ENCODE results near the gene MCF2L. TPM values are rescaled to one million over a fixed set of nuclear protein-coding genes. Genes with fewer than 3 reads are reported as not detected.

Gene MCF2L
- total and polyA plus RNA-seq, 9 of the 15 experiments (the other 6 are each of a cell fraction or from before 2014, with no cell fraction given), result 0.05 to 0.25 (median 0.18) TPM; not detected in 5

GRCh38 chr13:113004126-113004525 is 35.1 kb downstream of the MCF2L start:
- in situ Hi-C loops (cut with MboI) (no loop called here), intact Hi-C loops (cut with micrococcal nuclease) (loop anchor here (10.0 kb wide), 1 partner anchor 49 kb away; no protein-coding TSS in a partner anchor)
- ChIA-PET POLR2A (no interaction called here), CTCF (ENCODE audit: low intra/inter-chr PET ratio) (no interaction called here)
- Histone ChIP-seq H3K4me3 (no peak overlapping the region), H3K9me1 (ENCODE audit: control insufficient read depth, insufficient read depth, low read length) (no peaks in the 10 kb centered on the region), H3K4me1 (replicated peaks in 1 of 2; ENCODE audit: control insufficient read depth in 2 of 2, insufficient read depth in 2 of 2, low read length in 2 of 2) (peaks cover 0 to 3% of the 10 kb centered on the region in 2 experiments; a peak in 1 of 5 replicates), H2AFZ (ENCODE audit: low read depth, low read length) (no peak overlapping the region), H3K9me3 (replicated peaks; ENCODE audit: control insufficient read depth, insufficient read depth, low read depth, low read length) (no peaks in the 10 kb centered on the region), H3K27ac (ENCODE audit: extremely low read depth, low read depth, low read length) (no peak overlapping the region), H3K27me3 (ENCODE audit: control insufficient read depth in 2 of 2, insufficient read depth in 2 of 2, low read length in 2 of 2) (peaks cover 3 to 66% of the 10 kb centered on the region in 2 experiments), H3K4me2 (ENCODE audit: insufficient read depth, low read length) (no peak overlapping the region), H3K36me3 (ENCODE audit: control insufficient read depth, insufficient read depth, low read length) (no peaks in the 10 kb centered on the region), H3K79me2 (ENCODE audit: control insufficient read depth, insufficient read depth, low read length) (no peaks in the 10 kb centered on the region), H3K9ac (ENCODE audit: insufficient read depth in 1 of 2, low read depth in 2 of 2, low read length in 2 of 2) (no peak overlapping the region), H4K20me1 (replicated peaks; ENCODE audit: control insufficient read depth, insufficient read depth, low read length) (peaks cover 12% of the 10 kb centered on the region; the same call in 1 of the 2 replicates)
- ATAC-seq (no peak), FAIRE-seq (no peak), DNase-seq (ENCODE audit: extremely low read depth in 1 of 4, low spot score in 3 of 4) (no peak)
- WGBS (ENCODE audit: insufficient coverage, low coverage, missing lambda C conversion rate), result 2% methylated on average over 11 of the region's 14 CpGs
- BruUV-seq (replicated peaks), result no TSS peak
- TF ChIP-seq CREB1 (IDR thresholded peaks at IDR 0.05), result no peak
- no peak for TF ChIP-seq CREB1 (CRISPR knock-in tag; IDR thresholded peaks at IDR 0.05)
- TF ChIP-seq, protein P1, sequence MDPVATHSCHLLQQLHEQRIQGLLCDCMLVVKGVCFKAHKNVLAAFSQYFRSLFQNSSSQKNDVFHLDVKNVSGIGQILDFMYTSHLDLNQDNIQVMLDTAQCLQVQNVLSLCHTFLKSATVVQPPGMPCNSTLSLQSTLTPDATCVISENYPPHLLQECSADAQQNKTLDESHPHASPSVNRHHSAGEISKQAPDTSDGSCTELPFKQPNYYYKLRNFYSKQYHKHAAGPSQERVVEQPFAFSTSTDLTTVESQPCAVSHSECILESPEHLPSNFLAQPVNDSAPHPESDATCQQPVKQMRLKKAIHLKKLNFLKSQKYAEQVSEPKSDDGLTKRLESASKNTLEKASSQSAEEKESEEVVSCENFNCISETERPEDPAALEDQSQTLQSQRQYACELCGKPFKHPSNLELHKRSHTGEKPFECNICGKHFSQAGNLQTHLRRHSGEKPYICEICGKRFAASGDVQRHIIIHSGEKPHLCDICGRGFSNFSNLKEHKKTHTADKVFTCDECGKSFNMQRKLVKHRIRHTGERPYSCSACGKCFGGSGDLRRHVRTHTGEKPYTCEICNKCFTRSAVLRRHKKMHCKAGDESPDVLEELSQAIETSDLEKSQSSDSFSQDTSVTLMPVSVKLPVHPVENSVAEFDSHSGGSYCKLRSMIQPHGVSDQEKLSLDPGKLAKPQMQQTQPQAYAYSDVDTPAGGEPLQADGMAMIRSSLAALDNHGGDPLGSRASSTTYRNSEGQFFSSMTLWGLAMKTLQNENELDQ (CRISPR knock-in tag; IDR thresholded peaks at IDR 0.05; ENCODE audit: borderline replicate concordance), result no peak
- TF ChIP-seq, protein P2, sequence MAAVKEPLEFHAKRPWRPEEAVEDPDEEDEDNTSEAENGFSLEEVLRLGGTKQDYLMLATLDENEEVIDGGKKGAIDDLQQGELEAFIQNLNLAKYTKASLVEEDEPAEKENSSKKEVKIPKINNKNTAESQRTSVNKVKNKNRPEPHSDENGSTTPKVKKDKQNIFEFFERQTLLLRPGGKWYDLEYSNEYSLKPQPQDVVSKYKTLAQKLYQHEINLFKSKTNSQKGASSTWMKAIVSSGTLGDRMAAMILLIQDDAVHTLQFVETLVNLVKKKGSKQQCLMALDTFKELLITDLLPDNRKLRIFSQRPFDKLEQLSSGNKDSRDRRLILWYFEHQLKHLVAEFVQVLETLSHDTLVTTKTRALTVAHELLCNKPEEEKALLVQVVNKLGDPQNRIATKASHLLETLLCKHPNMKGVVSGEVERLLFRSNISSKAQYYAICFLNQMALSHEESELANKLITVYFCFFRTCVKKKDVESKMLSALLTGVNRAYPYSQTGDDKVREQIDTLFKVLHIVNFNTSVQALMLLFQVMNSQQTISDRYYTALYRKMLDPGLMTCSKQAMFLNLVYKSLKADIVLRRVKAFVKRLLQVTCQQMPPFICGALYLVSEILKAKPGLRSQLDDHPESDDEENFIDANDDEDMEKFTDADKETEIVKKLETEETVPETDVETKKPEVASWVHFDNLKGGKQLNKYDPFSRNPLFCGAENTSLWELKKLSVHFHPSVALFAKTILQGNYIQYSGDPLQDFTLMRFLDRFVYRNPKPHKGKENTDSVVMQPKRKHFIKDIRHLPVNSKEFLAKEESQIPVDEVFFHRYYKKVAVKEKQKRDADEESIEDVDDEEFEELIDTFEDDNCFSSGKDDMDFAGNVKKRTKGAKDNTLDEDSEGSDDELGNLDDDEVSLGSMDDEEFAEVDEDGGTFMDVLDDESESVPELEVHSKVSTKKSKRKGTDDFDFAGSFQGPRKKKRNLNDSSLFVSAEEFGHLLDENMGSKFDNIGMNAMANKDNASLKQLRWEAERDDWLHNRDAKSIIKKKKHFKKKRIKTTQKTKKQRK (IDR thresholded peaks at IDR 0.05; ENCODE audit: borderline replicate concordance, low read depth, low read length), result no peak
- no peak for TF ChIP-seq KLF6 (CRISPR knock-in tag; IDR thresholded peaks at IDR 0.05; ENCODE audit: borderline replicate concordance)
- no peak for TF ChIP-seq RBM25 (IDR thresholded peaks at IDR 0.05; ENCODE audit: low read depth, low read length, severe bottlenecking)
- no peak for TF ChIP-seq HNRNPL (IDR thresholded peaks at IDR 0.05; ENCODE audit: low read depth, low read length)
- TF ChIP-seq MTF1 (CRISPR knock-in tag; IDR thresholded peaks at IDR 0.05; ENCODE audit: borderline replicate concordance), result no peak
- TF ChIP-seq, protein P3, sequence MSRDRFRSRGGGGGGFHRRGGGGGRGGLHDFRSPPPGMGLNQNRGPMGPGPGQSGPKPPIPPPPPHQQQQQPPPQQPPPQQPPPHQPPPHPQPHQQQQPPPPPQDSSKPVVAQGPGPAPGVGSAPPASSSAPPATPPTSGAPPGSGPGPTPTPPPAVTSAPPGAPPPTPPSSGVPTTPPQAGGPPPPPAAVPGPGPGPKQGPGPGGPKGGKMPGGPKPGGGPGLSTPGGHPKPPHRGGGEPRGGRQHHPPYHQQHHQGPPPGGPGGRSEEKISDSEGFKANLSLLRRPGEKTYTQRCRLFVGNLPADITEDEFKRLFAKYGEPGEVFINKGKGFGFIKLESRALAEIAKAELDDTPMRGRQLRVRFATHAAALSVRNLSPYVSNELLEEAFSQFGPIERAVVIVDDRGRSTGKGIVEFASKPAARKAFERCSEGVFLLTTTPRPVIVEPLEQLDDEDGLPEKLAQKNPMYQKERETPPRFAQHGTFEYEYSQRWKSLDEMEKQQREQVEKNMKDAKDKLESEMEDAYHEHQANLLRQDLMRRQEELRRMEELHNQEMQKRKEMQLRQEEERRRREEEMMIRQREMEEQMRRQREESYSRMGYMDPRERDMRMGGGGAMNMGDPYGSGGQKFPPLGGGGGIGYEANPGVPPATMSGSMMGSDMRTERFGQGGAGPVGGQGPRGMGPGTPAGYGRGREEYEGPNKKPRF (IDR thresholded peaks at IDR 0.05; ENCODE audit: low read depth, low read length), result no peak
- no peak for TF ChIP-seq CHCHD3 (CRISPR knock-in tag; IDR thresholded peaks at IDR 0.05)
- TF ChIP-seq CBFA2T3 (IDR thresholded peaks at IDR 0.05), result no peak
- TF ChIP-seq, protein P4, sequence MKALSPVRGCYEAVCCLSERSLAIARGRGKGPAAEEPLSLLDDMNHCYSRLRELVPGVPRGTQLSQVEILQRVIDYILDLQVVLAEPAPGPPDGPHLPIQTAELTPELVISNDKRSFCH (CRISPR knock-in tag; IDR thresholded peaks at IDR 0.05), result no peak
- TF ChIP-seq, protein P4 (tag; IDR thresholded peaks at IDR 0.05), result no peak
- TF ChIP-seq HNRNPUL1 (IDR thresholded peaks at IDR 0.05; ENCODE audit: low read length), result no peak
- TF ChIP-seq GATAD2A (IDR thresholded peaks at IDR 0.05), result no peak

All from K562 (cell line).